ENCODE results near the gene GLA. TPM values are rescaled to one million over a fixed set of nuclear protein-coding genes. Genes with fewer than 3 reads are reported as not detected.

GLA gene
- total and polyA plus RNA-seq, 12 donors = 6.0 to 33.9 (median 9.1) TPM

DNA sequence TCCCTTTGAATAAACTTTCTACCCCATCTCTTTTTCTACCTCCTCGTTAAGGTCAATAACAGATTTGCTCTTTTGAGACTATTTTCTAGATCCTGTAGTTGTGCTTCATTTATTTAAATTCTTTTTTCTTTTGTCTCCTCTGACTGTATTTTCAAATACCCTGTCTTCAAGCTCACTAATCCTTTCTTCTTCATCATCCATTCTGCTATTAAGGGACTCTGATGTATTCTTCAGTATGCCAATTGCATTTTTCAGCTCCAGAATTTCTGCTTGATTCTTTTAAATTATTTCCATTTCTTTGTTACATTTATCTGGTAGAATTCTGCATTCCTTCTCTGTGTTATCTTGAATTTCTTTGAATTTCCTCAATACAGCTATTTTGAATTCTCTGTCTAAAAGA, 41.6 kb upstream of the GLA start:
- 100% methylated on average over 1 of the region's 1 CpG for WGBS, 2 donors
- Histone ChIP-seq H3K27me3 (no peaks in the 10 kb centered on the region), H3K9me3 (peaks cover 0 to 2% (median 0%) of the 10 kb centered on the region in 11 donors), H3K27ac (no peak overlapping the region), H3K4me1 (peaks cover 0 to 18% (median 4%) of the 10 kb centered on the region in 9 donors), H3K36me3 (peaks cover 0 to 59% (median 0%) of the 10 kb centered on the region in 9 donors), H3K4me3 (no peak overlapping the region)
- ATAC-seq (no peak), DNase-seq (no peak)
- no peak for TF ChIP-seq CTCF (IDR thresholded peaks at IDR 0.05)
- intact Hi-C loops (cut with DNase I) = no loop called here

DNA sequence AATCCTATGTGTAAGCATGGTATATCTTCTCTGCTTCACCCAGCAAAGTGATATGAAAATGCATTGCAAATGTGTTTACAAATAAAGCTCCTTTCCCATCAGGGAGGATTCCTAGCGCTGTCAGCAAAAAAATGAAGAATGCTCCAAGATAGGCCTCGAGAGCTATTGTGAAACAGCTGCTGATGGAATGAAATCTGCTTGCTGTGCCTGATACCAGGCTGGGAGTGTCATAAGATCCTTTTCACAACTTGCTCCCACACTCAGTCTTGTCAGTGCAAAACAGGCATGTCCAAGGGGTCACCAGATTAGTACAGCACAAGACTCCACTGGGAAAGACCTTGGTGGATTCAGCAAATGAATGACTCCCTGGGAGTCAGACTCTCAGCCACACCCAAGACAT, 34.4 kb upstream of the GLA start:
- H3K36me3 ChIP-seq = peaks cover 0 to 65% (median 0%) of the 10 kb centered on the region in 9 donors
- intact Hi-C loops (cut with DNase I) = no loop called here
- no peaks in the 10 kb centered on the region for H3K9me3 ChIP-seq
- no peaks in the 10 kb centered on the region for H3K27me3 ChIP-seq
- DNase-seq = no peak
- no peak for TF ChIP-seq CTCF (IDR thresholded peaks at IDR 0.05)
- peak in 1 of 8 donors; percentile 33 for ATAC-seq
- WGBS, 2 donors = 52 to 68% methylated on average over 2 of the region's 2 CpGs
- no peak overlapping the region for H3K27ac ChIP-seq
- no peaks in the 10 kb centered on the region for H3K4me1 ChIP-seq
- H3K4me3 ChIP-seq = no peak overlapping the region

- DNase-seq = no peak
- TF ChIP-seq CTCF (IDR thresholded peaks at IDR 0.05) = no peak
- Histone ChIP-seq H3K4me3 (no peak overlapping the region), H3K36me3 (peaks cover 0 to 55% (median 0%) of the 10 kb centered on the region in 9 donors), H3K27me3 (no peaks in the 10 kb centered on the region), H3K27ac (no peak overlapping the region), H3K4me1 (no peaks in the 10 kb centered on the region), H3K9me3 (peaks cover 0 to 12% (median 0%) of the 10 kb centered on the region in 11 donors)
- WGBS, 2 donors = 84 to 96% methylated on average over 2 of the region's 2 CpGs
- no peak for ATAC-seq
- intact Hi-C loops (cut with DNase I) = no loop called here
These were observed 22.8 kb upstream of the GLA start for GRCh38 chrX:101430457-101431078.

- no peak for ATAC-seq
- intact Hi-C loops (cut with DNase I) = no loop called here
- DNase-seq = no peak
These were observed 22.2 kb upstream of the GLA start for GRCh38 chrX:101429934-101430333.

More at GRCh38 chrX:101429934-101430333, 22.2 kb upstream of the GLA start:
- TF ChIP-seq CTCF (IDR thresholded peaks at IDR 0.05) = no peak
- Histone ChIP-seq H3K4me3 (no peak overlapping the region), H3K4me1 (no peaks in the 10 kb centered on the region), H3K9me3 (peaks cover 0 to 12% (median 0%) of the 10 kb centered on the region in 11 donors), H3K27me3 (no peaks in the 10 kb centered on the region), H3K36me3 (peaks cover 0 to 61% (median 0%) of the 10 kb centered on the region in 9 donors), H3K27ac (no peak overlapping the region)
- 74 to 97% methylated on average over 1 of the region's 1 CpG for WGBS, 2 donors

All from heart right ventricle (tissue), 16 donors.